ENCODE data around the gene CROCC.

DNA sequence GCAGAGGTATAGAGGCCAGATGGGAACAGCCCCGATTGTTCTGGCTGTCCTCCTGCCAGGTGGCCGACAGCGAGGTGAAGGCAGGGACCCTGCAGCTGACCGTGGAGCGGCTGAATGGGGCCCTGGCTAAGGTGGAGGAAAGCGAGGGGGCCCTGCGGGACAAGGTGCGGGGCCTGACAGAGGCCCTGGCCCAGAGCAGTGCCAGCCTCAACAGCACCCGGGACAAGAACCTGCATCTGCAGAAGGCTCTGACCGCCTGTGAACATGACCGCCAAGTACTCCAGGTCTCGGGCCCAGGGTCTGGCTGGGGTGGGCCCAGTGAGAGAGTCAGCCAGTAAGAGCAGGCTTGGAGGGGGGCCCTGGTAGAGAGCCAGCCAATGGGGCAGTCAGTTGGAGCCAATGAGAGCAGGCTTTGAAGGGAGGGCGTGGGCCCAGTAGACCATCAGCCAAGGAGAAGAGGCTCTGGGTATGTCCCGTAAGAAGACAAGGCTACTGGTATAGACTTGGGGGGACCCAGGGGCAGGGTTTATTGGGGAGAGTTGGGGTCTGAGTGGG lies 47.4 kb downstream of the CROCC start:
- TF ChIP-seq CTCF (IDR thresholded peaks at IDR 0.05) (no peak), POLR2A (IDR thresholded peaks at IDR 0.05) (no peak)

Measured in uterus (tissue), 2 donors.